SU-DHL-6 (cell line): ENCODE results near the gene PTPRN2.

ENCODE experiments used
- CTCF ChIP-seq: fragments of 200-600 bp; sonication (generic); IDR thresholded peaks from one replicate; pipeline ENCODE4 v1.5.1; 2017; ENCODE audit warnings: antibody characterized with exemption, mild to moderate bottlenecking, low read length, moderate library complexity; ENCODE audit not compliant: insufficient read depth, poor library complexity, severe bottlenecking
- EZH2phosphoT487 ChIP-seq: fragments of 200-600 bp; sonication (generic), shearing (Covaris generic); conservative IDR thresholded peaks from 2 replicates; pipeline ENCODE4 v1.6.1; 2018; ENCODE audit warnings: mild to moderate bottlenecking, antibody characterized with exemption, low read length, moderate library complexity, mixed read lengths

DNA sequence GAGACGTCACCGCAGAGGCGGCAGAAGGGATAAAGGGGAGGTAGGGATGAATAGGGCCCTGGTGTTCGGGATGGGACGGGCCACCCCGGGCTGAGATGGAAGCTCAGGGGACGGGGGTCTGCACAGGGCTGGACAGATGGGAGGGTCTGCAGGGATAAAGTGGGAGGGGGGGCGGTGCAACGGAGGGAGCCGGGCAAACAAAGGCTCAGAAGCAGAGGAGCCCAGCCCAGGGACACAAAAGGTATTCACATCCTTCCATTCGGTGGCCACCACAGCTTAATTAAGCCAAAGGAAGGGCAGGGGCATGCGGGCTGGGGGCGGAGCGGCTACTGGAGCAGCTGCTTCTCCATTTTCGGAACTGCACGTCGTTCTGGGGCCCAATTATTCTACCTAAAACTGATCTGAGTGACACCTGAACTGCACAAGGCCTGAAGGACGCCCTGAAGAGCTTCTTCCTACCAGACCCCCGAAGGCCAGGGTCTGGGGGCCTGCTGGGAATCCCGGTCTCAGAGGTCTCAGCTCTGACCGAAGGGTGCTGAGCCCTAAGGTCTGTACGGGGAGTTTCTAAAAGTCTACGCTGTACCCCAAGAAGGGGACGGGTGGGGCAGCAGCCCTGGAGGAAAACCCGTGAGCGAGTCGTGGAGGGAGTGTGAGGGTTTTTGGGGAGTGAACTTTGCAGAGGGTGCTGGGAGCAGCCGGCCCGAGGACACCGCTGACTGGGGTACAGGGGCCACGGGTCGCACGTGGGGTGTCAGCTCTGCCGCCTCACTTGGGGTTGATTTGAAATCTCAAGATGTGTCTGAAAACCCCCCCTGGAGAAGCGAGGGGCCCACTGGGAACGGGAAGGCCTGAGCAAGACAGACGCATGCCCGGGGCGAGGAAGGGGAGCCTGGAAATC is 916.0 kb downstream of the PTPRN2 start:
- TF ChIP-seq CTCF, result no peak
- no peak for TF ChIP-seq EZH2phosphoT487
